CD14-positive monocyte (primary cell): ENCODE results near the gene OR2W1. TPM values are rescaled to one million over a fixed set of nuclear protein-coding genes. Genes with fewer than 3 reads are reported as not detected.
A peak's percentile ranks its signal among the peaks of the same experiment; 100 is the strongest.

Source experiments
- DNase-seq, 3 donors: peaks; one replicate each; pipeline ENCODE4 v3.0.0-alpha.2; 2011 to 2022
- H2AFZ ChIP-seq: 2 replicates; pipeline ENCODE4 v1.6.0; 2012; ENCODE audit warnings: mild to moderate bottlenecking, low read depth, low read length, inconsistent platforms; ENCODE audit not compliant: insufficient read depth, poor library complexity, severe bottlenecking
- H3K27ac ChIP-seq, 2 donors: 1 replicate in 1 of 2; 2 replicates in 1 of 2; pipeline ENCODE4 v1.5.1; 2012 to 2013; ENCODE audit warnings: low read length in 2 of 2, control low read depth in 1 of 2, inconsistent platforms in 1 of 2, low read depth in 1 of 2, mild to moderate bottlenecking in 1 of 2
- H3K27me3 ChIP-seq, 2 donors: one replicate each; pipeline versions ENCODE4 v1.6.0 to v1.6.1; 2011 to 2013; ENCODE audit warnings: low read length in 2 of 2; ENCODE audit not compliant: control insufficient read depth in 2 of 2, insufficient read depth in 2 of 2
- H3K36me3 ChIP-seq, 2 donors: replicated peaks in 1 of 2; 1 replicate in 1 of 2; 2 replicates in 1 of 2; pipeline versions ENCODE4 v1.5.1 to v1.6.1; 2012 to 2013; ENCODE audit warnings: low read length in 2 of 2, control low read depth in 1 of 2, inconsistent platforms in 1 of 2, mild to moderate bottlenecking in 1 of 2; ENCODE audit not compliant: insufficient read depth in 2 of 2, control insufficient read depth in 1 of 2
- H3K4me1 ChIP-seq, 2 donors: 1 replicate in 1 of 2; 2 replicates in 1 of 2; pipeline versions ENCODE4 v1.5.1 to v1.6.1; 2012 to 2013; ENCODE audit warnings: low read length in 2 of 2, control low read depth in 1 of 2, inconsistent platforms in 1 of 2, mild to moderate bottlenecking in 1 of 2, moderate library complexity in 1 of 2; ENCODE audit not compliant: insufficient read depth in 2 of 2, control insufficient read depth in 1 of 2
- H3K4me2 ChIP-seq: replicated peaks from 2 replicates; pipeline ENCODE3; 2012; ENCODE audit warnings: low read length, moderate library complexity, mild to moderate bottlenecking; ENCODE audit not compliant: poor library complexity, severe bottlenecking; ENCODE audit errors: extremely low read depth
- H3K4me3 ChIP-seq, 3 experiments: fragments of 200-600 bp in 1 of 3; sonication (generic) in 1 of 3; replicated peaks in 1 of 3; 1 replicate in 2 of 3; 2 replicates in 1 of 3; pipeline ENCODE4 v1.5.1; 2011 to 2013; ENCODE audit warnings: low read length in 3 of 3, mild to moderate bottlenecking in 3 of 3, control low read depth in 2 of 3, low read depth in 2 of 3, inconsistent platforms in 1 of 3, moderate library complexity in 1 of 3
- H3K79me2 ChIP-seq: 2 replicates; pipeline ENCODE4 v1.6.0; 2012; ENCODE audit warnings: mild to moderate bottlenecking, control low read depth, inconsistent platforms, low read length, moderate library complexity; ENCODE audit not compliant: insufficient read depth
- H3K9ac ChIP-seq: 2 replicates; pipeline ENCODE4 v1.6.0; 2017; ENCODE audit warnings: low read length, mild to moderate bottlenecking; ENCODE audit not compliant: insufficient read depth, poor library complexity, severe bottlenecking
- H3K9me3 ChIP-seq, 2 donors: replicated peaks in 1 of 2; 1 replicate in 1 of 2; 2 replicates in 1 of 2; pipeline versions ENCODE4 v1.5.1 to v1.6.1; 2012 to 2013; ENCODE audit warnings: low read length in 2 of 2, control low read depth in 1 of 2; ENCODE audit not compliant: control insufficient read depth in 1 of 2, insufficient read depth in 1 of 2
- H4K20me1 ChIP-seq: 2 replicates; pipeline ENCODE4 v1.6.0; 2012; ENCODE audit warnings: mild to moderate bottlenecking, low read length, control low read depth, moderate library complexity; ENCODE audit not compliant: insufficient read depth
- H3K27ac Mint-ChIP-seq, 7 donors: one replicate each; pipeline ENCODE4 v1.8.0; 2020; ENCODE audit warnings: mild to moderate bottlenecking in 7 of 7, mixed read lengths in 7 of 7, moderate library complexity in 6 of 7, inconsistent platforms in 2 of 7
- H3K27me3 Mint-ChIP-seq, 3 donors: one replicate each; pipeline ENCODE4 v1.8.0; 2021 to 2022; ENCODE audit warnings: low read depth in 3 of 3, mild to moderate bottlenecking in 3 of 3, mixed read lengths in 3 of 3, moderate library complexity in 3 of 3, inconsistent platforms in 1 of 3
- H3K36me3 Mint-ChIP-seq, 2 donors: one replicate each; pipeline ENCODE4 v1.8.0; 2020; ENCODE audit warnings: mixed read lengths in 2 of 2, inconsistent platforms in 1 of 2, mild to moderate bottlenecking in 1 of 2
- H3K4me1 Mint-ChIP-seq: one replicate; pipeline ENCODE4 v1.8.0; 2020; ENCODE audit warnings: mild to moderate bottlenecking, mixed read lengths
- H3K4me3 Mint-ChIP-seq, 2 donors: one replicate each; pipeline ENCODE4 v1.8.0; 2020; ENCODE audit warnings: mild to moderate bottlenecking in 2 of 2, mixed read lengths in 2 of 2, moderate library complexity in 1 of 2
- H3K9me3 Mint-ChIP-seq, 7 donors: one replicate each; pipeline ENCODE4 v1.8.0; 2020 to 2022; ENCODE audit warnings: mixed read lengths in 7 of 7, mild to moderate bottlenecking in 6 of 7, moderate library complexity in 6 of 7, inconsistent platforms in 2 of 7
- WGBS: methylation state at CpG from one replicate; pipeline ENCODE4 v1.1.5; 2013; ENCODE audit warnings: missing lambda C conversion rate; ENCODE audit not compliant: insufficient coverage; 5-methylcytosine and 5-hydroxymethylcytosine counted together
- intact Hi-C, 2 donors: fragments of 100-400 bp; cut with micrococcal nuclease; formaldehyde crosslinking; loops; one replicate each; pipeline versions ENCODE4 v1.15.0 to v1.15.1; 2023
- polyA plus RNA-seq, 3 donors: library from polyadenylated mRNA; depleted of rRNA in 1 of 3; unstranded in 2 of 3; stranded (reverse) in 1 of 3; fragments of 300-500 nt in 2 of 3; fragments of >200 nt in 1 of 3; fragmentation: Illumina TruSeq in 2 of 3; gene quantifications; 1 replicate in 2 of 3; 2 replicates in 1 of 3; pipeline ENCODE4 v1.2.3, GENCODE V29; 2012 to 2021
- TF ChIP-seq, protein P1 (sequence below): fragments of 200-600 bp; IDR thresholded peaks from one replicate; pipeline ENCODE4 v1.8.0; 2022; ENCODE audit warnings: antibody characterized with exemption, mild to moderate bottlenecking

The OR2W1 gene
- polyA plus RNA-seq, 3 donors = not detected

DNA sequence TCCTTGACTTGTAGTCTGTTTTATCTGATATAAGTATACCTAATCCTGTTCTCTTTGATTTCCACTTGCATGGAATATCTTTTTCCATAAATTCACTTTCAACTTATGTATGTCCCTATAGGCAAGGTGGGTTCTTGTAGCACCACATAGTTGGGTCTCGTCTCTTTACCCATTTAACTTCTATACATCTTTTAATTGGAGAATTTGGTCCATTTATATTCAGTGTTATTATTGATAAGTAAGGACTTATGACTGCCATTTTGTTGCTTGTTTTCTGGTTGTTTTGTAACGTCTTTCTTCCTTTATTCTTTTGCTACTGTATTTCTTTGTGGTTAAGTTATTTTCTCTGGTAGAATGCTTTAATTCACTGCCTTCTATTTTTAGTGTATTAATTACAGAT lies 25.3 kb downstream of the OR2W1 start:
- Histone ChIP-seq H3K4me1 (peaks cover 11 to 15% of the 10 kb centered on the region in 2 donors), H4K20me1 (no peaks in the 10 kb centered on the region), H2AFZ (no peak overlapping the region), H3K79me2 (no peaks in the 10 kb centered on the region), H3K9me3 (peaks cover 8 to 13% of the 10 kb centered on the region in 2 donors), H3K27me3 (peaks cover 16 to 41% of the 10 kb centered on the region in 2 donors), H3K27ac (no peak overlapping the region), H3K4me2 (no peak overlapping the region), H3K36me3 (no peaks in the 10 kb centered on the region), H3K4me3 (no peak overlapping the region), H3K9ac (no peak overlapping the region)
- no CpG with 5 or more reads among the region's 2 CpGs for WGBS
- peaks cover 14% of the 10 kb centered on the region for H3K4me1 Mint-ChIP-seq
- H3K36me3 Mint-ChIP-seq = peaks cover 0 to 4% of the 10 kb centered on the region in 2 donors
- H3K9me3 Mint-ChIP-seq = peaks cover 7 to 17% (median 13%) of the 10 kb centered on the region in 7 donors
- no peak overlapping the region for H3K27ac Mint-ChIP-seq
- no peak for DNase-seq
- TF ChIP-seq, protein P1, sequence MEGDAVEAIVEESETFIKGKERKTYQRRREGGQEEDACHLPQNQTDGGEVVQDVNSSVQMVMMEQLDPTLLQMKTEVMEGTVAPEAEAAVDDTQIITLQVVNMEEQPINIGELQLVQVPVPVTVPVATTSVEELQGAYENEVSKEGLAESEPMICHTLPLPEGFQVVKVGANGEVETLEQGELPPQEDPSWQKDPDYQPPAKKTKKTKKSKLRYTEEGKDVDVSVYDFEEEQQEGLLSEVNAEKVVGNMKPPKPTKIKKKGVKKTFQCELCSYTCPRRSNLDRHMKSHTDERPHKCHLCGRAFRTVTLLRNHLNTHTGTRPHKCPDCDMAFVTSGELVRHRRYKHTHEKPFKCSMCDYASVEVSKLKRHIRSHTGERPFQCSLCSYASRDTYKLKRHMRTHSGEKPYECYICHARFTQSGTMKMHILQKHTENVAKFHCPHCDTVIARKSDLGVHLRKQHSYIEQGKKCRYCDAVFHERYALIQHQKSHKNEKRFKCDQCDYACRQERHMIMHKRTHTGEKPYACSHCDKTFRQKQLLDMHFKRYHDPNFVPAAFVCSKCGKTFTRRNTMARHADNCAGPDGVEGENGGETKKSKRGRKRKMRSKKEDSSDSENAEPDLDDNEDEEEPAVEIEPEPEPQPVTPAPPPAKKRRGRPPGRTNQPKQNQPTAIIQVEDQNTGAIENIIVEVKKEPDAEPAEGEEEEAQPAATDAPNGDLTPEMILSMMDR = no peak
- peaks cover 31 to 52% (median 33%) of the 10 kb centered on the region in 3 donors for H3K27me3 Mint-ChIP-seq
- H3K4me3 Mint-ChIP-seq = peak overlapping the region in 1 of 2 donors; percentile 65
- intact Hi-C loops = loop anchor here (5.0 kb wide), 1 partner anchor 332 kb away; no protein-coding TSS in a partner anchor

DNA sequence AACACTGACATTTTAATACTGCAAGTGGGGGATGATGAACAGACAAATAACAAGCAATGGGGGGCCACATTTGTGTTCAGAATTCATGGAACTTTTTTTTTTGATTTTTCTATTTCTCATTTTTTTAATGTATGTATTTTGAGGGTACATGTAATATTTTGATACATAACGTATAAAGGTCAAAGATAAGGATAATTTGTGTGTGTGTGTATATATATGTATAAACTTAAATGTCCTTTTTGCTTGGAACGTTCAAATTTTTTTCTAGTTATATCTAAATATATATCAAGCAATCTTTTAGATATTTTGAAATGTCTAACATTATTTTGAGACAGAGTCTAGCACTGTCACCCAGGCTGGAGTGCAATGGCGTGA lies 27.6 kb downstream of the OR2W1 start:
- DNase-seq = no peak
- H2AFZ ChIP-seq = no peak overlapping the region
- peak overlapping the region; percentile 97 for H3K4me2 ChIP-seq
- H3K4me1 Mint-ChIP-seq = peaks cover 14% of the 10 kb centered on the region
- peaks cover 11 to 15% of the 10 kb centered on the region in 2 donors for H3K4me1 ChIP-seq
- no peaks in the 10 kb centered on the region for H3K36me3 ChIP-seq
- no peak overlapping the region for H3K4me3 ChIP-seq
- H3K79me2 ChIP-seq = no peaks in the 10 kb centered on the region
- H3K27ac ChIP-seq = no peak overlapping the region
- no peak overlapping the region for H3K9ac ChIP-seq
- H3K9me3 Mint-ChIP-seq = peaks cover 7 to 19% (median 15%) of the 10 kb centered on the region in 7 donors
- peaks cover 0 to 4% of the 10 kb centered on the region in 2 donors for H3K36me3 Mint-ChIP-seq
- TF ChIP-seq, protein P1 = peak; percentile 32
- no peak overlapping the region for H3K27ac Mint-ChIP-seq
- peaks cover 40 to 60% (median 42%) of the 10 kb centered on the region in 3 donors for H3K27me3 Mint-ChIP-seq
- no peaks in the 10 kb centered on the region for H4K20me1 ChIP-seq
- intact Hi-C loops = loop anchor here (2.0 to 5.0 kb wide), 3 partner anchors 179 to 330 kb away; no protein-coding TSS in a partner anchor
- WGBS = no CpG with 5 or more reads among the region's 3 CpGs
- peaks cover 9 to 16% of the 10 kb centered on the region in 2 donors for H3K9me3 ChIP-seq
- peak overlapping the region in 1 of 2 donors; percentile 96 for H3K4me3 Mint-ChIP-seq
- H3K27me3 ChIP-seq = peaks cover 28 to 55% of the 10 kb centered on the region in 2 donors
